ENCODE measurements around the gene TMEM108. TPM values are rescaled to one million over a fixed set of nuclear protein-coding genes. Genes with fewer than 3 reads are reported as not detected.

TMEM108 gene
- polyA plus RNA-seq, 1 experiment = 0.63 TPM

- H3K9me3 ChIP-seq (ENCODE audit: control insufficient read depth, insufficient read depth, low read length) = no peaks in the 10 kb centered on the region
These were observed 98.2 kb downstream of the TMEM108 start for GRCh38 chr3:133136114-133137041.

DNA sequence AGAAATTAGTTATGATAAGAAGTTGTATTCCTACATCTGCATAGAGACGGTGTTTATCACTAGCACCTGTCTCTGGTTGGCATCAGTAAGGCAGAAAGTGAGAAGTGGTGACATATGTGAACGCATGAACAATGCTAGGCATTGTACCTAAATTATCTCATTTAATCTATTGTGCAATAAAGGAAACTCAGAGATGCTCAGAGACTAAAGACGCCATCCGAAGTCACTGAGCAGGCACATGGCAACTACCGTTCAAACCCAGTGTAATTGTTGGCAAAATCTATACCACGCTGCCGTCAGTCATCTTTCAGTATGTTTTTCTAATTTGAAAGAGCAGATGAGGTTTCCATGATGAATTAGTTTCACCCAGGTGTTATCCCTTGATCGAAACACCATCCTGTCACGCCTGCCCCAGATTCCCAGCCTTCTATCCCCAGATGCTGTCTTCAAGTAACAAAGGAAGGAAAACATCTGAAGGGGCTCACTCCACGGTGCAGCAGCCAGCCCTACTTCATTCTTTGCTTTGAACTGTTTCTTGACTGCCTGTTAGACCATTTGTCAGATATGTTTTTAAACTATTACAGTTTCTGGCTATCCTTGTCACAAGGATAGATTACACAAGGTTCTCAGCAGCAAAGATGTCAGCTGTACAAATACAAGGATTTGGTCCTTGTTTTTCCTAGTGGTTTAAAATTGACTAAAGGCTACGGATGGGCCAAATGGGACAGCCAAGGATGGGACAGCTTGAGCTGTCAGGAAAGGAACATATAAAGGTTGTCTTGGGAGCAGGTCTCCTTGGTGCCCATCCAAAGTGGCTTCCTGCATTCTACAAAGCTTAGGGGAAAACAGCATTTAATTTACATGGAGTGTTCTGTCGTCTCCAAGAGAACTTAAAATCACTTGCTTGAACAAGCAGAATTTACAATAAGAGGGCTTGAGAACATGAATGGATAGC, 99.1 kb downstream of the TMEM108 start:
- no peaks in the 10 kb centered on the region for H3K27me3 ChIP-seq (ENCODE audit: control insufficient read depth, insufficient read depth, low read length)
- TF ChIP-seq, protein P1, sequence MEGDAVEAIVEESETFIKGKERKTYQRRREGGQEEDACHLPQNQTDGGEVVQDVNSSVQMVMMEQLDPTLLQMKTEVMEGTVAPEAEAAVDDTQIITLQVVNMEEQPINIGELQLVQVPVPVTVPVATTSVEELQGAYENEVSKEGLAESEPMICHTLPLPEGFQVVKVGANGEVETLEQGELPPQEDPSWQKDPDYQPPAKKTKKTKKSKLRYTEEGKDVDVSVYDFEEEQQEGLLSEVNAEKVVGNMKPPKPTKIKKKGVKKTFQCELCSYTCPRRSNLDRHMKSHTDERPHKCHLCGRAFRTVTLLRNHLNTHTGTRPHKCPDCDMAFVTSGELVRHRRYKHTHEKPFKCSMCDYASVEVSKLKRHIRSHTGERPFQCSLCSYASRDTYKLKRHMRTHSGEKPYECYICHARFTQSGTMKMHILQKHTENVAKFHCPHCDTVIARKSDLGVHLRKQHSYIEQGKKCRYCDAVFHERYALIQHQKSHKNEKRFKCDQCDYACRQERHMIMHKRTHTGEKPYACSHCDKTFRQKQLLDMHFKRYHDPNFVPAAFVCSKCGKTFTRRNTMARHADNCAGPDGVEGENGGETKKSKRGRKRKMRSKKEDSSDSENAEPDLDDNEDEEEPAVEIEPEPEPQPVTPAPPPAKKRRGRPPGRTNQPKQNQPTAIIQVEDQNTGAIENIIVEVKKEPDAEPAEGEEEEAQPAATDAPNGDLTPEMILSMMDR (IDR thresholded peaks at IDR 0.05; ENCODE audit: low read depth, low read length) = no peak
- DNase-seq (ENCODE audit: low read depth, low spot score) = no peak
- ChIA-PET CTCF (interaction anchor here (1.6 kb wide), 1 partner anchor 28 kb away, joined by 3 read pairs; no protein-coding TSS in a partner anchor), POLR2A (no interaction called here)
- no peaks in the 10 kb centered on the region for H3K9me3 ChIP-seq (ENCODE audit: control insufficient read depth, insufficient read depth, low read length)
- H3K27ac ChIP-seq (ENCODE audit: low read depth, low read length) = no peak overlapping the region
- no peak overlapping the region for H3K4me3 ChIP-seq (ENCODE audit: low read depth, low read length)

More at GRCh38 chr3:133136114-133137041, 98.2 kb downstream of the TMEM108 start:
- H3K27ac ChIP-seq (ENCODE audit: low read depth, low read length) = no peak overlapping the region
- TF ChIP-seq, protein P1 (IDR thresholded peaks at IDR 0.05; ENCODE audit: low read depth, low read length) = no peak
- H3K4me3 ChIP-seq (ENCODE audit: low read depth, low read length) = no peak overlapping the region
- ChIA-PET POLR2A (no interaction called here), CTCF (no interaction called here)
- no peak for DNase-seq (ENCODE audit: low read depth, low spot score)
- no peaks in the 10 kb centered on the region for H3K27me3 ChIP-seq (ENCODE audit: control insufficient read depth, insufficient read depth, low read length)

- DNase-seq (ENCODE audit: low read depth, low spot score) = no peak
- ChIA-PET POLR2A (no interaction called here), CTCF (interaction anchor here (1.6 kb wide), 1 partner anchor 28 kb away, joined by 3 read pairs; no protein-coding TSS in a partner anchor)
- Histone ChIP-seq H3K4me3 (ENCODE audit: low read depth, low read length) (no peak overlapping the region), H3K27ac (ENCODE audit: low read depth, low read length) (no peak overlapping the region), H3K27me3 (ENCODE audit: control insufficient read depth, insufficient read depth, low read length) (no peaks in the 10 kb centered on the region), H3K9me3 (ENCODE audit: control insufficient read depth, insufficient read depth, low read length) (no peaks in the 10 kb centered on the region)
- TF ChIP-seq, protein P1 (IDR thresholded peaks at IDR 0.05; ENCODE audit: low read depth, low read length) = no peak
These were observed 99.8 kb downstream of the TMEM108 start for GRCh38 chr3:133138017-133138416.

DNA sequence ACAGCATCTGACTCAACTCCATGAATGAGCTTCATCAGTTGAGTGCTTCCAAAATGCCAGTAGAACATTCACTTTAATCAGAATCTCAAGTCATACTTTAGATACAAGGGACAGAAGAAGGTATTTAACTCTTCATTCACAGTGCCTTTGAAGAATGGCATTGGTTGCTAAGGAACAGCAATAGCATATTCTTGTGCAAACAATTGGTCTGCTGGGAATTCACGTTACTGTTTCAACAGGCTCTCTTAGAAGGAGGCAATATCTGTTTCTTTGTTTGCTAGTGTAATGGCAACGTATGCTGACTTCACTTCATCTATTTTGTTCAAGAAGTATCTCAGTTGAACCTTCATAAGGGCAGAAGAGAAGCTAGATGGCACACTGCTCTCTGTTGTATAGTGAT, 113.9 kb downstream of the TMEM108 start:
- H3K4me3 ChIP-seq (ENCODE audit: low read depth, low read length) = no peak overlapping the region
- CTCF ChIA-PET = no interaction called here
- POLR2A ChIA-PET = no interaction called here
- DNase-seq (ENCODE audit: low read depth, low spot score) = no peak
- TF ChIP-seq, protein P1 (IDR thresholded peaks at IDR 0.05; ENCODE audit: low read depth, low read length) = no peak
- no peaks in the 10 kb centered on the region for H3K27me3 ChIP-seq (ENCODE audit: control insufficient read depth, insufficient read depth, low read length)
- H3K9me3 ChIP-seq (ENCODE audit: control insufficient read depth, insufficient read depth, low read length) = no peaks in the 10 kb centered on the region
- H3K27ac ChIP-seq (ENCODE audit: low read depth, low read length) = no peak overlapping the region
